KMS-11 (cell line): ENCODE data around the gene MAGI2.

Source experiments
- H2AFZ ChIP-seq: fragments of 200-600 bp; sonication (generic); 2 replicates; pipeline ENCODE4 v1.6.1; 2016; ENCODE audit warnings: antibody characterized with exemption, mixed run types, low read depth
- H3K27ac ChIP-seq: fragments of 200-600 bp; sonication (generic); 2 replicates; pipeline ENCODE4 v1.6.1; 2016; ENCODE audit warnings: mild to moderate bottlenecking, mixed run types
- H3K27me3 ChIP-seq: fragments of 200-600 bp; sonication (generic); 2 replicates; pipeline ENCODE4 v1.6.1; 2017; ENCODE audit warnings: mild to moderate bottlenecking, low read depth, mixed run types, moderate library complexity; ENCODE audit not compliant: insufficient read depth
- H3K36me3 ChIP-seq: fragments of 200-600 bp; sonication (generic); 2 replicates; pipeline ENCODE4 v1.6.1; 2017; ENCODE audit warnings: mild to moderate bottlenecking, mixed run types; ENCODE audit not compliant: insufficient read depth
- H3K4me1 ChIP-seq: fragments of 200-600 bp; sonication (generic); 2 replicates; pipeline ENCODE4 v1.6.1; 2016; ENCODE audit warnings: mild to moderate bottlenecking, low read depth, mixed run types; ENCODE audit not compliant: poor library complexity, severe bottlenecking
- H3K4me2 ChIP-seq: fragments of 200-600 bp; sonication (generic); 2 replicates; pipeline ENCODE4 v1.7.0; 2016; ENCODE audit warnings: mild to moderate bottlenecking, mixed run types
- H3K4me3 ChIP-seq: fragments of 200-600 bp; sonication (generic); IDR thresholded peaks from 2 replicates; pipeline ENCODE4 v1.6.1; 2017; ENCODE audit warnings: low read depth, low read length, mixed read lengths; ENCODE audit not compliant: insufficient read depth
- H3K79me2 ChIP-seq: fragments of 200-600 bp; sonication (generic); 2 replicates; pipeline ENCODE4 v1.6.1; 2016; ENCODE audit warnings: low read depth, mixed run types; ENCODE audit not compliant: insufficient read depth
- H3K9ac ChIP-seq: fragments of 200-600 bp; sonication (generic); 2 replicates; pipeline ENCODE4 v1.6.1; 2016; ENCODE audit warnings: mild to moderate bottlenecking, mixed run types
- H4K20me1 ChIP-seq: fragments of 200-600 bp; sonication (generic); 2 replicates; pipeline ENCODE4 v1.6.1; 2016; ENCODE audit warnings: mild to moderate bottlenecking, mixed run types; ENCODE audit not compliant: insufficient read depth
- CTCF ChIP-seq: fragments of 200-600 bp; sonication (generic); conservative IDR thresholded peaks from 2 replicates; pipeline ENCODE4 v1.6.1; 2017; ENCODE audit warnings: low read depth, mild to moderate bottlenecking, antibody characterized with exemption, low read length, moderate library complexity, mixed read lengths

MAGI2 gene

DNA sequence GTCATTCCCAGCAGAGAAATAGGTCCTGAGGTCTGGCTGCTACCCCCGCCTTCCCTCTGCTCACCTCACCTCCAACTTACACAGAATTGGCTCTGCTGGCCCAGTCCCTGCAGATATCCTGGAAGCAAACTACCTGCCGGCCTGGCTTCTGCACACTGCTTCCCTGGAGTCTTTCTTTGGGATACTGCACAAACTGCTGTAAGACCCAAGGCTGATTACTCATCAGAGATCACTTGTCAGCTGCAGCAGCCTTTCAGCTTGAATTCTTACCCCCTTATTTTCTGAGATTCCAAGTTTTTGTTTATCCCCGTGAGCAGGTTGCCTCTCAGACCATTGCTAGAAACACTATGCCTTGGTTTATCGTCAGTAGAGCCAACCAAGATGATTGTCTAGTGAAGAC lies 1228.5 kb downstream of the MAGI2 start:
- TF ChIP-seq CTCF, result no peak

GRCh38 chr7:78223598-78223997 lies 1229.9 kb downstream of the MAGI2 start:
- TF ChIP-seq CTCF, result no peak
- Histone ChIP-seq H3K27me3 (no peaks in the 10 kb centered on the region), H3K4me3 (no peak overlapping the region), H3K4me1 (no peaks in the 10 kb centered on the region), H3K4me2 (no peak overlapping the region), H2AFZ (no peak overlapping the region), H3K79me2 (no peaks in the 10 kb centered on the region), H4K20me1 (no peaks in the 10 kb centered on the region), H3K27ac (no peak overlapping the region), H3K9ac (no peak overlapping the region), H3K36me3 (no peaks in the 10 kb centered on the region)

More for the DNA sequence above, 1228.5 kb downstream of the MAGI2 start:
- H3K79me2 ChIP-seq, result no peaks in the 10 kb centered on the region
- no peak overlapping the region for H3K27ac ChIP-seq
- H3K4me3 ChIP-seq, result no peak overlapping the region
- no peaks in the 10 kb centered on the region for H3K4me1 ChIP-seq
- H3K9ac ChIP-seq, result no peak overlapping the region
- no peaks in the 10 kb centered on the region for H3K27me3 ChIP-seq
- no peaks in the 10 kb centered on the region for H3K36me3 ChIP-seq
- H2AFZ ChIP-seq, result no peak overlapping the region
- H3K4me2 ChIP-seq, result no peak overlapping the region
- H4K20me1 ChIP-seq, result no peaks in the 10 kb centered on the region

- Histone ChIP-seq H3K27ac (no peak overlapping the region), H3K4me2 (no peak overlapping the region), H4K20me1 (no peaks in the 10 kb centered on the region), H3K36me3 (no peaks in the 10 kb centered on the region), H3K9ac (no peak overlapping the region), H3K79me2 (no peaks in the 10 kb centered on the region), H3K4me1 (no peaks in the 10 kb centered on the region), H2AFZ (no peak overlapping the region), H3K27me3 (no peaks in the 10 kb centered on the region), H3K4me3 (no peak overlapping the region)
- TF ChIP-seq CTCF, result no peak
These were observed 1231.3 kb downstream of the MAGI2 start for GRCh38 chr7:78222001-78222751.

GRCh38 chr7:78220754-78221153 lies 1232.7 kb downstream of the MAGI2 start:
- TF ChIP-seq CTCF, result no peak
- Histone ChIP-seq H3K4me2 (no peak overlapping the region), H2AFZ (no peak overlapping the region)

More at GRCh38 chr7:78220754-78221153, 1232.7 kb downstream of the MAGI2 start:
- H3K79me2 ChIP-seq, result no peaks in the 10 kb centered on the region
- no peaks in the 10 kb centered on the region for H3K36me3 ChIP-seq
- no peaks in the 10 kb centered on the region for H3K27me3 ChIP-seq
- no peak overlapping the region for H3K9ac ChIP-seq
- H3K4me1 ChIP-seq, result no peaks in the 10 kb centered on the region
- H3K4me3 ChIP-seq, result no peak overlapping the region
- no peak overlapping the region for H3K27ac ChIP-seq
- no peaks in the 10 kb centered on the region for H4K20me1 ChIP-seq
